Naive thymus-derived CD4-positive, alpha-beta T cell (primary cell): ENCODE results near the gene NOL9. TPM values are rescaled to one million over a fixed set of nuclear protein-coding genes. Genes with fewer than 3 reads are reported as not detected.

Experiments used
- ATAC-seq: fragments of 150-1000 bp; cut with Tn5 transposase; 2 replicates; pipeline ENCODE4 v1.10.0; 2021; ENCODE audit warnings: mild to moderate bottlenecking, moderate library complexity
- CTCF ChIA-PET: fragments of 350-600 bp; sonication (Branson Sonifier 250); formaldehyde crosslinking; loops from one replicate; lab custom pipeline; 2021; ENCODE audit warnings: antibody characterized with exemption; lab: Charles Lee
- POLR2A ChIA-PET: fragments of 350-600 bp; sonication (Branson Sonifier 250); formaldehyde crosslinking; loops from one replicate; lab custom pipeline; 2021; ENCODE audit warnings: antibody characterized with exemption, inconsistent platforms; lab: Charles Lee
- DNase-seq, 9 donors: peaks; one replicate each; pipeline versions ENCODE4 v3.0.0 to v3.0.0-alpha.2; 2020 to 2022; ENCODE audit warnings: mixed read lengths in 1 of 9
- H3K27ac ChIP-seq: one replicate; pipeline ENCODE4 v1.7.0; 2013; ENCODE audit warnings: mild to moderate bottlenecking, low read depth, low read length, moderate library complexity
- H3K27me3 ChIP-seq, 2 donors: one replicate each; pipeline ENCODE4 v1.7.0; 2013; ENCODE audit warnings: low read length in 2 of 2, mild to moderate bottlenecking in 2 of 2, moderate library complexity in 2 of 2; ENCODE audit not compliant: control insufficient read depth in 2 of 2, insufficient read depth in 2 of 2
- H3K36me3 ChIP-seq, 3 experiments: 1 replicate in 2 of 3; 2 replicates in 1 of 3; pipeline ENCODE4 v1.7.0; 2013; ENCODE audit warnings: low read length in 3 of 3, mild to moderate bottlenecking in 3 of 3, moderate library complexity in 1 of 3; ENCODE audit not compliant: insufficient read depth in 3 of 3, control insufficient read depth in 2 of 3
- H3K4me1 ChIP-seq, 2 donors: one replicate each; pipeline ENCODE4 v1.7.0; 2013; ENCODE audit warnings: low read length in 2 of 2, mild to moderate bottlenecking in 2 of 2, moderate library complexity in 1 of 2; ENCODE audit not compliant: control insufficient read depth in 2 of 2, insufficient read depth in 2 of 2
- H3K4me3 ChIP-seq: 2 replicates; pipeline ENCODE4 v1.7.0; 2013; ENCODE audit warnings: mild to moderate bottlenecking, low read length
- H3K9me3 ChIP-seq, 3 experiments: 1 replicate in 2 of 3; 2 replicates in 1 of 3; pipeline ENCODE4 v1.7.0; 2013; ENCODE audit warnings: low read length in 3 of 3; ENCODE audit not compliant: control insufficient read depth in 2 of 3
- H3K27ac Mint-ChIP-seq, 9 donors: one replicate each; pipeline ENCODE4 v1.8.0; 2020 to 2022; ENCODE audit warnings: mixed read lengths in 9 of 9, mild to moderate bottlenecking in 8 of 9, moderate library complexity in 5 of 9, inconsistent platforms in 2 of 9
- H3K27me3 Mint-ChIP-seq, 5 donors: one replicate each; pipeline ENCODE4 v1.8.0; 2021 to 2022; ENCODE audit warnings: mixed read lengths in 5 of 5, mild to moderate bottlenecking in 1 of 5
- H3K36me3 Mint-ChIP-seq, 5 donors: one replicate each; pipeline ENCODE4 v1.8.0; 2020 to 2022; ENCODE audit warnings: mixed read lengths in 5 of 5, mild to moderate bottlenecking in 3 of 5, inconsistent platforms in 1 of 5
- H3K4me1 Mint-ChIP-seq, 7 donors: one replicate each; pipeline ENCODE4 v1.8.0; 2020 to 2022; ENCODE audit warnings: mixed read lengths in 7 of 7, mild to moderate bottlenecking in 3 of 7, inconsistent platforms in 1 of 7
- H3K4me3 Mint-ChIP-seq, 10 donors: one replicate each; pipeline ENCODE4 v1.8.0; 2020 to 2022; ENCODE audit warnings: mild to moderate bottlenecking in 10 of 10, mixed read lengths in 10 of 10, moderate library complexity in 6 of 10, inconsistent platforms in 2 of 10
- H3K9me3 Mint-ChIP-seq, 11 donors: one replicate each; pipeline ENCODE4 v1.8.0; 2020 to 2022; ENCODE audit warnings: mixed read lengths in 11 of 11, mild to moderate bottlenecking in 4 of 11, inconsistent platforms in 1 of 11, moderate library complexity in 1 of 11
- intact Hi-C, 2 donors: fragments of 100-400 bp; cut with micrococcal nuclease; formaldehyde crosslinking; loops; one replicate each; pipeline ENCODE4 v1.15.1; 2023
- polyA plus RNA-seq, 2 donors: library from polyadenylated mRNA; unstranded; fragments of 300-500 nt; fragmentation: Illumina TruSeq; gene quantifications; one replicate each; pipeline ENCODE4 v1.2.3, GENCODE V29; 2021
- total RNA-seq, 6 experiments: library from RNA in 5 of 6; stranded (reverse) in 5 of 6; gene quantifications; 1 replicate in 5 of 6; 2 replicates in 1 of 6; pipeline ENCODE4 v1.2.3 and lab custom pipeline; 2021 to 2026

The NOL9 gene
- total and polyA plus RNA-seq, 7 experiments from 2014 or later = 13.4 to 80.6 (median 57.4) TPM

DNA sequence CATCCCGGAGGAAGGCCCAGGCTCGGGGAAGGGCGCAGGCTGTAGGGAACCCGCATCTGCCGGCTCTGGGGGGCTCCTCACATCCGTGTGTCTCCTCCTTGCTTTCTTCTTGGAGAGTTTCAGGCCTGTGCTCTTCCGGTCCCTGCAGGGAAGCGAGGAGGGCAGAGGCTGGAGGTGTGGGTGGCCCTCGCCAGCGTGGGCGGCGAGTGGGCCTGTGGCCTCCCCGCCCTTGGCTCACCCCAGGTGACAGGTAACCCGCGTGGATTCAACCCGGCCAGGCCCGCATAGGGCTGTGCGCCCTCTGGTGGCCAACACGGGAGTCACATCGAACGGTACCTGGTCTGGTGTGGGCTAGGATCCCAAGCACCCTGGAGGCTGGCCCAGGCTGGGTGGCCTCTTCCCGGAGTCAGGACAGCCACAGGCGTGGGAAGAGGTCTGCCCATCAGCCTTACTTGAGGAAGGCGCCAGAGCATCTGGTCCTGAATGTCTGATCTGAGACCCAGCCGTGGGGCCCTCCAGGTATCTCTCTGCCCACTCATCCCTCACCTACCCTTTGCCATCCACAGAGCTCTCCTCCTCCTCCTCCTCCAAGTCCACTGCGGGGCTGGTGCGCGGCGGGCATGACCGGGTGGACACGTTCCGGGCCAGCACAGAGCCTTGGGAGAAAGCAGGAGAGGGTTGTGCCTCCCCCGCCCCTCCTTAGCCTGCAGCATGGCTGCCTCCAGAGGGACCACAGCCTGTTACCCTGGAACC lies 78.8 kb downstream of the NOL9 start:
- H3K4me3 Mint-ChIP-seq = no peak overlapping the region
- ChIA-PET POLR2A (interaction anchor here (1.8 to 2.1 kb wide), 2 partner anchors 13 to 15 kb away, joined by 7 to 8 read pairs; no protein-coding TSS in a partner anchor), CTCF (interaction anchor here (0.7 to 4.2 kb wide), 11 partner anchors 14 to 216 kb away, joined by 3 to 19 read pairs (median 4); no protein-coding TSS in a partner anchor)
- intact Hi-C loops = loop anchor here (1.0 to 5.0 kb wide), 10 partner anchors 10 to 229 kb away; no protein-coding TSS in a partner anchor
- H3K4me1 ChIP-seq = peaks cover 0 to 6% of the 10 kb centered on the region in 2 donors
- H3K36me3 Mint-ChIP-seq = no peaks in the 10 kb centered on the region
- H3K27me3 Mint-ChIP-seq = peaks cover 0 to 3% (median 0%) of the 10 kb centered on the region in 5 donors
- no peaks in the 10 kb centered on the region for H3K27me3 ChIP-seq
- ATAC-seq (peak; percentile 97), DNase-seq (peak; percentile 69 to 90 (median 77))
- no peaks in the 10 kb centered on the region for H3K36me3 ChIP-seq
- H3K27ac Mint-ChIP-seq = peak overlapping the region in 1 of 9 donors; percentile 22
- H3K4me1 Mint-ChIP-seq = peaks cover 0 to 7% (median 2%) of the 10 kb centered on the region in 7 donors
- H3K27ac ChIP-seq = no peak overlapping the region
- no peak overlapping the region for H3K4me3 ChIP-seq
- no peaks in the 10 kb centered on the region for H3K9me3 Mint-ChIP-seq
- no peaks in the 10 kb centered on the region for H3K9me3 ChIP-seq

DNA sequence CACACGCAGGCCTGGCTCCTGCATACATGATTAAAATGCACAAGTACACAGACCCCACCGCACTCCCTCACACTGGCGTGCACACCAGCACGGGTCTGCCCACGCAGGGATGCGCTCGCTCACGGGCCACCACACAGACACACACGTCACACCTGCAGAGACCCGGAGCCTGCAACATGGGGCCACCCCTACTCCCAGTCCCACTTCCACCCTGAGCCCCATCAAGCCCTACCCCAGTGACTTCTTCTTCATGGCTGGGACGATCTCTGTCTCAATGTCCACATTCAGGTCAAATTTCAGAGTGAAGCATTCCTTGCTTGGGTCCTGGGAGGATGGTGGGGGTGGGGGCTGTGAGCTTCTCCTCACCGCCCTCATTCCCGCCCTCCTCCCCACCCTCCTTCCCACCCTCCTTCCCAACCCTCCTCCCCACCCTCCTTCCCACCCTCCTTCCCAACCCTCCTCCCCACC lies 79.5 kb downstream of the NOL9 start:
- no peak overlapping the region for H3K4me3 ChIP-seq
- ChIA-PET POLR2A (interaction anchor here (1.8 to 2.1 kb wide), 2 partner anchors 12 to 14 kb away, joined by 7 to 8 read pairs; no protein-coding TSS in a partner anchor), CTCF (interaction anchor here (2.4 kb wide), 1 partner anchor 20 kb away, joined by 13 read pairs; no protein-coding TSS in a partner anchor)
- no peaks in the 10 kb centered on the region for H3K27me3 ChIP-seq
- no peak overlapping the region for H3K27ac Mint-ChIP-seq
- DNase-seq (no peak), ATAC-seq (no peak)
- no peaks in the 10 kb centered on the region for H3K9me3 ChIP-seq
- no peak overlapping the region for H3K4me3 Mint-ChIP-seq
- H3K4me1 ChIP-seq = peaks cover 0 to 6% of the 10 kb centered on the region in 2 donors
- no peak overlapping the region for H3K27ac ChIP-seq
- intact Hi-C loops = loop anchor here (1.0 to 5.0 kb wide), 10 partner anchors 10 to 229 kb away; no protein-coding TSS in a partner anchor
- H3K36me3 Mint-ChIP-seq = no peaks in the 10 kb centered on the region
- no peaks in the 10 kb centered on the region for H3K9me3 Mint-ChIP-seq
- peaks cover 0 to 3% (median 0%) of the 10 kb centered on the region in 5 donors for H3K27me3 Mint-ChIP-seq
- no peaks in the 10 kb centered on the region for H3K36me3 ChIP-seq
- H3K4me1 Mint-ChIP-seq = peaks cover 0 to 7% (median 2%) of the 10 kb centered on the region in 7 donors

DNA sequence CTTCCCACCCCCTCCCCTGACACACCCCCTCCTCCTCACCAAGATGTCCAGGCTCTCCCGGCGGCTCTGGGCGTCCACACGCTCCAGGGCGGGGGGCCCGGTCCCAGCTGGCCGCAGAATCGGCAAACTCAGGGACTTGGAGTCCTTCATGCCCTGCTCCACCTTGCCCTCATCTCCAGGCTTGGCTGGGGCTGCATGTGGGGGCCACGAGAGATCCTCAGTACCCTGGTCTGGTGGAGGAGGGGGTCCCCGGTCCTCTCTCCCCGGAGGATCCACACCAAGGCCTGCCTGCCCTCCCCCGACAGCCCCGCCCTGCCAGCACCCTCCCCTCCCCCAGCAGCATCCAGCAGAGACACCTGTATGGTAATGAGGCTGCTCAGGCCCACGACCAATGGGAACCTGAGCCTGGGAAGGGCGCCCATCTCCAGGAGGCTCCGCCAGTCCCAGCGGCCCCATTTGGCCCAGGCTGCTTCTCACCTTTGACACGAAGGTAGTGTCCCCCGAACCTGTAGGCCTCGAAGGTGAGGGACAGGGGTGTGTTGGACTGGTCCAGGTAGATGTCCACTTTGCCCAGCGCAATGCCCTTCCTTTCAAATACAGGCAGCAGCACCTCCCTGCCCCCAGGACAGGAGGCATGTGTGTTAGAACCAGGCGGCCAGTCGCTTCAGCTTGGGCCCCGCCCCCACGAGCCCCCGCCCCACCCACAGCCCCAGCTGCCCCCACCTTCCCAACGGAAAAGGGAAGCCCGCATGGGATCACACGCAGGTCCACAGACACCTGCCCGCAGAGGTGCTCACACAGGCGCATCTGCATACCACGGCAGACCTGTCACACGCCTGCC lies 80.1 kb downstream of the NOL9 start:
- H3K9me3 Mint-ChIP-seq = no peaks in the 10 kb centered on the region
- DNase-seq = no peak
- no peaks in the 10 kb centered on the region for H3K36me3 ChIP-seq
- peaks cover 0 to 6% of the 10 kb centered on the region in 2 donors for H3K4me1 ChIP-seq
- ChIA-PET POLR2A (interaction anchor here (1.8 to 2.1 kb wide), 3 partner anchors 12 to 14 kb away, joined by 7 to 19 read pairs (median 8); no protein-coding TSS in a partner anchor), CTCF (interaction anchor here (1.2 to 1.7 kb wide), 3 partner anchors 12 to 25 kb away, joined by 4 to 5 read pairs (median 5); no protein-coding TSS in a partner anchor)
- peaks cover 0 to 3% (median 0%) of the 10 kb centered on the region in 5 donors for H3K27me3 Mint-ChIP-seq
- H3K27me3 ChIP-seq = no peaks in the 10 kb centered on the region
- ATAC-seq = no peak
- no peak overlapping the region for H3K27ac ChIP-seq
- H3K9me3 ChIP-seq = no peaks in the 10 kb centered on the region
- H3K27ac Mint-ChIP-seq = no peak overlapping the region
- H3K4me1 Mint-ChIP-seq = peaks cover 0 to 7% (median 2%) of the 10 kb centered on the region in 7 donors
- no peak overlapping the region for H3K4me3 ChIP-seq
- no peak overlapping the region for H3K4me3 Mint-ChIP-seq
- intact Hi-C loops = loop anchor here in 1 of 2 donors (2.0 kb wide), 2 partner anchors 29 to 227 kb away; no protein-coding TSS in a partner anchor
- H3K36me3 Mint-ChIP-seq = no peaks in the 10 kb centered on the region

DNA sequence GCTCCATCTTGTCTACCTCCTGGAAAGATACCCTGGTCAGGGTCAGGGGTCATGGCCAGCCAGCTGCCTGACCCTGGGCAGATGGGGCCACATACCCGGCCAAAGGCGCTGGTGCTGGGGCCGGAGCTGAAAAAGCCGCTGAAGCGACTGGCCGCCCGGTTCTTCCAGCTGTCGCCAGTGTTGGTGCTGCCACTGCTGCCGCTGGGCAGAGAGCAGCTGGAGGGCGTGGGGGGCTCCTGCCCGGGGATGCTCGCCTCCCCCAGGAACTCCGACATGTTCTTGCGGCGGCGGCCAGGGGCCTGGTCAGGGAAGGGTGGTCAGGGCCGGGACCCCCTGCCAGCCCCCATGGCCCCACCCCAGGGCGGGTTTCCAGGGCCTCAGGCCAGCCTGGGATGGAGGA lies 81.2 kb downstream of the NOL9 start:
- intact Hi-C loops = no loop called here
- DNase-seq = no peak
- no peak for ATAC-seq
- Mint-ChIP-seq H3K4me1 (peaks cover 0 to 7% (median 2%) of the 10 kb centered on the region in 7 donors), H3K4me3 (no peak overlapping the region), H3K27me3 (no peaks in the 10 kb centered on the region), H3K27ac (no peak overlapping the region), H3K36me3 (no peaks in the 10 kb centered on the region), H3K9me3 (no peaks in the 10 kb centered on the region)
- Histone ChIP-seq H3K27me3 (no peaks in the 10 kb centered on the region), H3K36me3 (no peaks in the 10 kb centered on the region), H3K9me3 (no peaks in the 10 kb centered on the region), H3K27ac (no peak overlapping the region), H3K4me1 (peaks cover 0 to 6% of the 10 kb centered on the region in 2 donors), H3K4me3 (no peak overlapping the region)
- CTCF ChIA-PET = interaction anchor here (0.6 to 2.1 kb wide), 9 partner anchors 13 to 105 kb away, joined by 3 to 15 read pairs (median 4); no protein-coding TSS in a partner anchor
- POLR2A ChIA-PET = interaction anchor here (0.8 to 1.9 kb wide), 2 partner anchors 13 to 18 kb away, joined by 3 to 19 read pairs; no protein-coding TSS in a partner anchor

DNA sequence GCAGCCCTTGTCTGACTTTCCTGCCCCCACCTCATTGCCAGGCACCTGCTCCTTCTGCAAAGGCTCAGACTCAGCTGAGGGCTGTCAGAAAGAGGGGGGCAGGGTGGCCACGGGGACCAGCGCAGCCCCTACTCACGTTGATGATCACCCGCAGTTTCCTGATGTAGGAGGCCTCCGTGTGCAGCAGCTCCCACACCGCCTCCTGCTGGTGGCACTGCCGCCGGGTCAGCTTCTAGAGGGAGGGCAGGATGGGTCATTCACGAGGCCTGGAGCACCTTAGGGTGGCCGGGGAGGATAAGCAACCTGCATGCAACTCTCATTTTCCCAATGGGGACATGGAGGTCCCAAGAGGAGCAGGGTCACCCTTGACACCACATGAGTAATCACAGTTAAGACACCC lies 81.9 kb downstream of the NOL9 start:
- no peaks in the 10 kb centered on the region for H3K9me3 ChIP-seq
- H3K4me1 ChIP-seq = peaks cover 0 to 6% of the 10 kb centered on the region in 2 donors
- H3K36me3 Mint-ChIP-seq = no peaks in the 10 kb centered on the region
- H3K4me1 Mint-ChIP-seq = peaks cover 0 to 7% (median 4%) of the 10 kb centered on the region in 7 donors
- no peak overlapping the region for H3K27ac ChIP-seq
- H3K9me3 Mint-ChIP-seq = no peaks in the 10 kb centered on the region
- H3K36me3 ChIP-seq = no peaks in the 10 kb centered on the region
- ChIA-PET POLR2A (interaction anchor here (1.0 to 1.9 kb wide), 3 partner anchors 12 to 14 kb away, joined by 3 to 19 read pairs (median 4); no protein-coding TSS in a partner anchor), CTCF (interaction anchor here (0.7 to 2.1 kb wide), 6 partner anchors 13 to 174 kb away, joined by 3 to 15 read pairs (median 4); no protein-coding TSS in a partner anchor)
- ATAC-seq (no peak), DNase-seq (no peak)
- intact Hi-C loops = no loop called here
- H3K27me3 ChIP-seq = no peaks in the 10 kb centered on the region
- H3K27ac Mint-ChIP-seq = no peak overlapping the region
- H3K27me3 Mint-ChIP-seq = no peaks in the 10 kb centered on the region
- no peak overlapping the region for H3K4me3 ChIP-seq
- peak overlapping the region in 1 of 10 donors; percentile 53 for H3K4me3 Mint-ChIP-seq
